NB4 (cell line): ENCODE data around the gene TPD52L1.
"Not testable (repeated sequence)": the region's sequence is repeated elsewhere in the genome, so short reads cannot be mapped to it uniquely, and the experiment has no call there.

Source experiments
- DNase-seq: peaks from one replicate; pipeline ENCODE4 v3.0.0; 2010; ENCODE audit warnings: low read depth
- H3K4me3 ChIP-seq: one replicate; pipeline ENCODE4 v1.5.1; 2011; ENCODE audit warnings: mild to moderate bottlenecking, low read depth, low read length, moderate library complexity
- CTCF ChIP-seq: IDR thresholded peaks from one replicate; pipeline ENCODE4 v1.5.1; 2012; ENCODE audit warnings: low read depth, low read length
- MAX ChIP-seq: IDR thresholded peaks from 2 replicates; pipeline ENCODE4 v1.6.1; 2011; ENCODE audit warnings: low read depth, low read length
- MYC ChIP-seq: IDR thresholded peaks from 2 replicates; pipeline ENCODE4 v1.6.1; 2011; ENCODE audit warnings: low read depth, low read length
- POLR2A ChIP-seq: IDR thresholded peaks from 2 replicates; pipeline ENCODE4 v1.6.1; 2011; ENCODE audit warnings: mild to moderate bottlenecking; ENCODE audit not compliant: insufficient read length; ENCODE audit errors: extremely low read depth

TPD52L1 gene

GRCh38 chr6:125156496-125156895 lies 2.9 kb downstream of the TPD52L1 start:
- no peak overlapping the region for H3K4me3 ChIP-seq
- DNase-seq = no peak
- TF ChIP-seq POLR2A (no peak), MYC (no peak), MAX (no peak), CTCF (no peak)

GRCh38 chr6:125157280-125157679 lies 3.7 kb downstream of the TPD52L1 start:
- DNase-seq = no peak
- no peak overlapping the region for H3K4me3 ChIP-seq
- TF ChIP-seq MAX = no peak
- no peak for TF ChIP-seq CTCF
- TF ChIP-seq POLR2A = no peak
- no peak for TF ChIP-seq MYC

- no peak overlapping the region for H3K4me3 ChIP-seq
- TF ChIP-seq POLR2A = no peak
- no peak for TF ChIP-seq MYC
- no peak for TF ChIP-seq CTCF
- no peak for TF ChIP-seq MAX
- no peak for DNase-seq
Measured at GRCh38 chr6:125157725-125158124, 4.2 kb downstream of the TPD52L1 start.

- DNase-seq, H3K4me3 ChIP-seq: not testable (repeated sequence)
Measured at GRCh38 chr6:125163339-125163738, 9.8 kb downstream of the TPD52L1 start.

- no peak overlapping the region for H3K4me3 ChIP-seq
- TF ChIP-seq MYC (no peak), MAX (no peak), CTCF (no peak), POLR2A (no peak)
- DNase-seq = no peak
Measured at GRCh38 chr6:125163811-125164210, 10.2 kb downstream of the TPD52L1 start.

GRCh38 chr6:125164696-125165095 lies 11.1 kb downstream of the TPD52L1 start:
- H3K4me3 ChIP-seq = no peak overlapping the region
- DNase-seq = no peak
- no peak for TF ChIP-seq CTCF
- no peak for TF ChIP-seq POLR2A
- no peak for TF ChIP-seq MYC
- TF ChIP-seq MAX = no peak
